NOMO-1 (cell line): ENCODE data around the gene PSMC3IP.
"Not testable (repeated sequence)": the region's sequence is repeated elsewhere in the genome, so short reads cannot be mapped to it uniquely, and the experiment has no call there.

Experiments used
- DNase-seq, 2 experiments: peaks; one replicate each; lab custom pipeline; 2025; ENCODE audit not compliant: unreplicated experiment in 2 of 2; lab: John Stamatoyannopoulos, UW

The PSMC3IP gene

DNA sequence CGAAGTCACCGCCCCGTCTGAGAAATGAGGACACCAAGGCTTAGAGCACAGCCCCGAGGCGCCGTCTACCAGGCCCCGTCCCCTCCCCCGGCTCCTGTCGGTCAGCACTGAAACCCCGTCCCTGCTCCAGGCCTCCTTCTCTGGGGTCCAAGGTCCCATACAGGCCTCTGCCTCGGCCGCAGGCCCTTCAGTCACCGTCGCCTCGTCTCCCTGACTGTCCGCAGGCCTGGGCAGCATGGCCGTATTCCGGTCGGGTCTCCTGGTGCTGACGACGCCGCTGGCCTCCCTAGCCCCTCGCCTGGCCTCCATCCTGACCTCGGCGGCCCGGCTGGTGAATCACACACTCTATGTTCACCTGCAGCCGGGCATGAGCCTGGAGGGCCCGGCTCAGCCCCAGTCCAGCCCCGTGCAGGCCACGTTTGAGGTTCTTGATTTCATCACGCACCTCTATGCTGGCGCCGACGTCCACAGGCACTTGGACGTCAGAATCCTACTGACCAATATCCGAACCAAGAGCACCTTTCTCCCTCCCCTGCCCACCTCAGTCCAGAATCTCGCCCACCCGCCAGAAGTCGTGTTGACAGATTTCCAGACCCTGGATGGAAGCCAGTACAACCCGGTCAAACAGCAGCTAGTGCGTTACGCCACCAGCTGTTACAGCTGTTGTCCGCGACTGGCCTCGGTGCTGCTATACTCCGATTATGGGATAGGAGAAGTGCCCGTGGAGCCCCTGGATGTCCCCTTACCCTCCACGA, 15.0 kb downstream of the PSMC3IP start:
- DNase-seq: peak in 1 of 2 experiments; percentile 34

DNA sequence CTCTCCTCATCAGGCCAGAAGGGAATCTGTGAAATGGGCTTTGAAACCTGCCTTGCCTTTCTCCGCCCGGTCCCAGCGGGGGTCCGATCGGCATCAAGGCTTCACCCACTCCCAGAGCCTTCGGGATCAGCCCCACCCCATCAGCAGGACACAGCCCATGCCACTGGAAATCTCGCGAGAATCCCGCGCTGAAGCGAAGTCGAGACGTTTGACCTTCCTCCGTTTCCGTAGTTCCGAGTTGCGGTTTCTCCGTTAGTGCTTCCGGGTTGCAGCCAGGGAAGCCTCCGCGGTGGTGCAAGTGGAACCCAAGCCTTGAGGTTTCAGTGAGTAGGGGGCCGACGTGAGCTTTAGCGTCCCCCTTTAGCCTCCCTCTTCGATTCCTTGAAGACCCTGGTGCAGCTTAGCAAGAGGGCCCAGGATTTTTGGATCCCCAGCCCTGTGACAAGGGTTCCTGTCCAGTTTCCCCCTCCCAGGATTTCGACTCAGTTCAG, 15.6 kb downstream of the PSMC3IP start, which contains the start of gene COASY:
TSS of gene COASY (plus strand) at position 252 of the 491 bp plus-strand sequence. CDS start 475 bp downstream, outside the sequence.
- DNase-seq: peak; percentile 91 to 92

DNA sequence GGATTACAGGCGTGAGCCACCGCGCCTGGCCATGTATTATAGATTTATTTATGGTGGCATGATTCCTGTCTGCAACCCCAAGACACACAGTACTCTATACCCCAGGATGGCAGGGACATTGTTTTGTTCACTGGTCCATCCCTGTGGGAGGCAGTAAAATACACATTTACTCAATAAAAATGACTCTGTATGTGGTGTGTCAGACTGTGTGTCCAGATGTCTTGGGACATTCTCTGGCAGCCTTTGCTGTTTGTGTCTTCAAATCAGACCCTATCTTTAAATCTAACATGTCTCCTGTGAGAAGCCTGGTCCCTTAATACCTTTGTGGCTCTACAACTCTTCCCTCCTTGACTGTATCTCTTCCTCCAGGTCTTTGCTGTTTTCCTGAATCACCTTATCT, 17.3 kb downstream of the PSMC3IP start:
- DNase-seq: no peak

DNA sequence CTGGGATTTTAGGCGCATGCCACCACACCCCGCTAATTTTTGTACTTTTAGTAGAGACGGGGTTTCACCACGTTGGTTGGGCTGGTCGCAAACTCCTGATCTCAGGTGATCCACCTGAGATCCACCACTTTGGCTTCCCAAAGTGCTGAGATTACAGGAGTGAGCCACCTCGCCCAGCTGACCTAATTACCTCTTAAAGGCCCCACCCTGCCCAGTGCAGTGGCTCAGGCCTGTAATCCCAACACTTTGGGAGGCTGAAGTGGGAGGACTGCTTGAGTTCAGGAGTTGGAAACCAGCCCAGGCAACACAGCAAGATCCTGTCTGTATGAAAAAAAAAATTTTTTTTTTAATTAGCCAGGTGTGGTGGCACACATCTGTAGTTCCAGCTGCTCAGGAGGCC, 18.5 kb downstream of the PSMC3IP start:
- no peak for DNase-seq

DNA sequence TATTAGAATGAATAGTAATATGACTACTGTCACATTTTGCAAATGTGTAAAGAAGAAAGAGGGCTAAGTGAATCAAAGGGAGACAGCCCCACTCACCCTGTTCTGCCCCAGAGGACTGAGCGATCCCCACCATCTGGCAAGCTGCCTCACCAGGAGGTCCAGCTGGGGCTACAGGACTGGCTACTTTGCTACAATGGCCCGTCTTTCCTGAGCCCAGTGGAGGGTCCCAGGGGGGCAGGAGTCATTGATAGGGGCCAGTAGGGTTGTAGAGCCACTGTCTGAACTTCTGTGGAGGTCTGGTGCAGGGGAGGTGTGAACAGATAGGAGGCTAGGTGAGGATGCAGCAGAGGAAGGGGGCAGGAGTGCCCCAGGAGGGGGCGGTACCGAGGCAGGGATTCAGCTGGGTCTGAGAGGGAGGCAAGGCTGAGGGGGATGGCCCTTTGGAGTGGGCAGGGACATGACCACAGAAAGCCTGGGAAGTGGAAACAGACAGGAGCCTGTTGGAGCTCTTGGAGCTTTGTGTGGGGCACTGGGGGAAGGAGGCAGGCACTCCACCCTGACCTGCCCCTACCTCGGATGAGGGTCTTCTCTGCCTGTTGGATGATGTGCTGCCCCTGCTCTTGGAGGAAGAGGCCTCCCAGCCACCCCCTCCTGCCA, 21.4 kb downstream of the PSMC3IP start:
- not testable (repeated sequence) for DNase-seq

DNA sequence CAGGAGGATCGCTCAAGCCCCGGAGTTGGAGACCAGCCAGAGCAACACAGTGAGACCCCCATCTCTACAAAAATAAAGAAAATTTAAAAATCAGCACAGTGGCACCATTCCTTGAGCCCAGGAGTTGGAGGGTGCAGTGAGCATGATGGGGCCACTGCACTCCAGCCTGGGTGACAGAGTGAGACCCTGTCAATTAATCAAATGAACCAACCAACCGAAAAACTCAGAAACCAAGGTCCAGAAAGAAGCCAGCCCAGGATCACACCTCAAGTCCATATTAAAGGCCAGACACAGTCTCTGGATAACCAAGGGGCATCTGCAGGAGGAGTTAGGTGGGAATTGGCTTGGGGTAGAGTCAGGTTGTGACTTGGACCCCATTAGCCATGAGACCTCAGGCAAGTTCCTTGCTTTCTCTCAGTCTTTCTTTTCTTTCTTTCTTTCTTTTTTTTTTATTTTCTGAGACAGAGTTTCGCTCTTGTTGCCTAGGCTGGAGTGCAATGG, 22.4 kb downstream of the PSMC3IP start:
- no peak for DNase-seq

DNA sequence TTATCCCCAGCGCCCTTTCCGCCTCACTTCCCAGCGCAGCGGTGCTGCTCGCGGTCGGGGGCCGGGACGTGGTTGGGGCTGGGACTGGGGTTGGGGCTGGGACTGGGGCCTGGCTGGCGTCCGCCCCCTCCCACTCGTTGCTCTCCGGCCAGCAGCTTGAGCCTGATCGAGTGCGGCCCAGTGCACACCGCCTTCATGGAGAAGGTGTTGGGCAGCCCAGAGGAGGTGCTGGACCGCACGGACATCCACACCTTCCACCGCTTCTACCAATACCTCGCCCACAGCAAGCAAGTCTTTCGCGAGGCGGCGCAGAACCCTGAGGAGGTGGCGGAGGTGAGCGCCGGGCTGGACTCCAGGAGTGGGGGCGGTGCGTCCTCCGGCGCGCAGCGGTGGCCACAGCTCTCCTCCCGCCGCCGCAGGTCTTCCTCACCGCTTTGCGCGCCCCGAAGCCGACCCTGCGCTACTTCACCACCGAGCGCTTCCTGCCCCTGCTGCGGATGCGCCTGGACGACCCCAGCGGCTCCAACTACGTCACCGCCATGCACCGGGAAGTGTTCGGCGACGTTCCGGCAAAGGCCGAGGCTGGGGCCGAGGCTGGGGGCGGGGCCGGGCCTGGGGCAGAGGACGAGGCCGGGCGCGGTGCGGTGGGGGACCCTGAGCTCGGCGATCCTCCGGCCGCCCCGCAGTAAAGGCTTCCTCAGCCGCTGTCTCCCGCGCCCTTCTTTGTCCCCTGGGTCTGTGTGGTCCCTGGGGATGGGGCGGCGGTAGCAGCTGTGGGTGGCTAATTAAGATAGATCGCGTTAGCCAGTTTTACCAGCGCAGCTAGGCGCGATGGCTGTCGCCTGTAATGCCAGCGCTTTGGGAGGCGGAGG, 23.0 kb downstream of the PSMC3IP start:
- DNase-seq: peak; percentile 73 to 94

DNA sequence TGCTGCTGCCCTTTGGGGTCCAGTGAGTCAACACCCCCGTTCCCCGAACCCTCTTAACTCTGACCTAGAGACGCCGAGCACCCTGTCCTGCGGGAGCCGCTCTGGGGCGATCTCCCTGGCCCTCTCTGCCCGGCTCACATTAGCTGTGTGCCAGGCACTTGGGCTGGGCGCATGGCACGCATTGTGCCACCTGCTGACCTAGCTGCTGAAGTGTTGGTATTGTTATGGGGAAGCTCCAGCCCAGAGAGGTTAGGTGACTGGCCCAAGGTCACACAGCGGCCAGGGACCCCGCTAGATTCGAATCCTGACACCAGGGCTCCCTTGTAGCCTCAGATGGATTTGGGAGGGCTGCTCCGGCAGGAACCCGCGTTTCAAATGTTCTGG, 23.7 kb downstream of the PSMC3IP start:
- no peak for DNase-seq

DNA sequence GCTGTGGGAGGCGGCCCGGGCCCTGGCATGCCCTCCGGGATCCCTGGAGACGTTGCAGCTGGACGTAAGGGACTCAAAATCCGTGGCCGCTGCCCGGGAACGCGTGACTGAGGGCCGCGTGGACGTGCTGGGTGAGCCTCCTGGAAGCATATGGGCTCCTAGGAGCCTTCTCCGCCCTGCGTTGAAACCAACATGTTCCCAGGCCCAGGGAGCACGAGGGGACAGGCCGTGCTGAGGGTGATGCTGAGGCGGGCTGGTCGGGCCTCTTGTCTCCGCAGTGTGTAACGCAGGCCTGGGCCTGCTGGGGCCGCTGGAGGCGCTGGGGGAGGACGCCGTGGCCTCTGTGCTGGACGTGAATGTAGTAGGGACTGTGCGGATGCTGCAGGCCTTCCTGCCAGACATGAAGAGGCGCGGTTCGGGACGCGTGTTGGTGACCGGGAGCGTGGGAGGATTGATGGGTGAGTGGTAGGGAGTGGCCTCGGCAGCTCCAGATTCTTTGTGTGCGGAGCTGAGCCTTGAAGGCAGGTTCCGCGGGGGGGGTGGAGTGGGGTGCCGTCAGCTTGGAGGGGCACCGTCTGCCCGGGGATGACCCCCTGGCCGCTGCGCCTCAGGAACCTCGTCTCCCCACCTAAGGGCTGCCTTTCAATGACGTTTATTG, 24.2 kb downstream of the PSMC3IP start:
- DNase-seq: no peak

DNA sequence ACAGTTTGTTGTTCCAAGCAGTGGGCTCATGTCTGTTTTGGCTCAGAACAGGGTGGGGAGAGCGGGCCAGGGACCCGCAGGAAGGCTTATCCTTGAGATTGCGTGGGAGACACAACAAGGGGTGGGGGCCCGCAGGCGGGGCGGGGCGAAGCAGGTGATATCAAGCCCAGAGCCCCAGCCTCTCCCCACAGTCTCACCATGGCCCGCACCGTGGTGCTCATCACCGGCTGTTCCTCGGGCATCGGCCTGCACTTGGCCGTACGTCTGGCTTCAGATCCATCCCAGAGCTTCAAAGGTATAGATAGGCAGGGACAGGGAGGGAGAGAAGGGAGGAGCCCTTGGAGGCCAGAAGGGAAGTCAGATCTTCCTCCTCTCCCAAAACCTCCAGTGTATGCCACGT, 24.8 kb downstream of the PSMC3IP start, which contains the start of gene HSD17B1:
TSS of gene HSD17B1 (plus strand) at position 188 of the 400 bp plus-strand sequence. CDS start at position 199, 11 bp downstream.
- not testable (repeated sequence) for DNase-seq

DNA sequence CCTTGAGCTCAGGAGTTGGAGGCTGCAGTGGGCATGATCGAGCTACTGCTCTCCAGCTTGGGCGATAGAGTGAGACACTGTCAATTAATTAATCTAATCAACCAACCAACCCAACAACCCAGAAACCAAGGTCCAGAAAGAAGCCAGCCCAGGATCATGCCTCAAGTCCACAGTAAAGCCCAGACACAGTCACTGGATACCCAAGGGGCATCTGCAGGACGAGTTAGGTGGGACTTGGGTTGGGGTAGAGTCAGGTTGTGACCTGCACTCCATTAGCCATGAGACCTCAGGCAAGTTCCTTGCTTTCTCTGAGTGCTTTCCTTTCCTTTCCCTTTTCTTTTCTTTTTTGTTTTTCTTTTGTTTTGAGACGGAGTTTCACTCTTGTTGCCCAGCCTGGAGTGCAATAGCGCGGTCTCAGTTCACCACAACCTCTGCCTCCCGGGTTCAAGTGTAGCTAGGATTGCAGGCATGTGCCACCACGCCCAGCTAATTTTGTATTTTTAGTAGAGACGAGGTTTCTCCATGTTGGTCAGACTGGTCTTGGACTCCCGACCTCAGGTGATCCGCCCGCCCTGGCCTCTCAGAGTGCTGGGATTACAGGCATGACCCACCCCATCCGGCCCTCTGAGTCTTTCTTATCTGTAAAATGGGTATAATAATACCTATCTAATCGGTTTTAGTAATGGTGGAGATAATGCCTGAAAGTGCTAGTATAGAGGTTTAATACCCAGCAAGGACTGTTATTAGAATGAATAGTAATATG, 28.4 kb downstream of the PSMC3IP start:
- DNase-seq: no peak

DNA sequence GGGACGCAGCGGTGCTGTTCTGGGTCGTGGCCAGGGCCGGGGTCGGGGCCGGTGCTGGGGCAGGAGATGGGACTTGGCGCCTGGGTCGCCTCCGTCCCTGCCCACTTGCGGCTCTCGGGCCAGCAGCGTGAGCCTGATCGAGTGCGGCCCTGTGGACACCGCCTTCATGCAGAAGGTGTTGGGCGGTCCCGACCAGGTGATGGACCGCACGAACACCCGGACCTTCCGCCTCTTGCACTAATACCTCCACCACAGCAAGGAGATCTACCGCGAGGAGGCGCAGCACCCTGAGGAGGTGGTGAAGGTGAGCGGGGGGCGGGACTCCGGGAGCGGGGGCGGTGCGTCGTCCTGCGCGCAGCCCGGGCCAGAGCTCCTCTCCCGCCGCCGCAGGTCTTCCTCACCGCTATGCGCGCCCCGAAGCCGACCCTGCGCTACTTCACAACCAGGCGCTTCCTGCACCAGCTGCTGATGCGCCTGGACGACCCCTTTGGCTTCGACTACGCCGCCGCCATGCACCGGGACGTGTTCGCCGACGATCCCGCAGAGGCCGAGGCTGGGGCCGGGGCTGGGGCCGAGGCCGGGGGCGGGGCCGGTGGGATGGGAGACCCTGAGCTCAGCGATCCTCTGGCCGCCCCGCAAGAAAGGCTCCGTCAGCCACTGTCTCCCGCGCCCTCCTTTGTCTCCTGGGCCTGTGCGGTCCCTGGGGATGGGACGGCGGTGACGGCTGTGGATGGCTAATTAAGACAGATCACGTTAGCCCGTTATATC, 29.3 kb downstream of the PSMC3IP start:
- DNase-seq: no peak

DNA sequence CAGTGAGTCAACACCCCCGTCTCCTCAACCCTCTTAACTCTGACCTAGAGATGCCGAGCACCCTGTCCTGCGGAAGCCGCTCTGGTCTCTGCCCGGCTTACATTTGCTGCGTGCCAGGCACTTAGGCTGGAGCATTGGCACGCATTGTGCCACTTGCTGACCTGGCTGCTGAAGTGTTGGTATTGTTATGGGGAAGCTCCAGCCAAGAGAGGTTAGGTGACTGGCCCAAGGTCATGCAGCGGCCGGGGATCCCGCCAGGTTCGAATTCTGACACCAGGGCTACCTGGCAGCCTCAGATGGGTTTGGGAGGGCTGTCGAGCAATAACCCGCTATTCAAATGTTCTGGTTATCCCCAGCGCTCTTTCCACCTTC, 29.8 kb downstream of the PSMC3IP start:
- no peak for DNase-seq

DNA sequence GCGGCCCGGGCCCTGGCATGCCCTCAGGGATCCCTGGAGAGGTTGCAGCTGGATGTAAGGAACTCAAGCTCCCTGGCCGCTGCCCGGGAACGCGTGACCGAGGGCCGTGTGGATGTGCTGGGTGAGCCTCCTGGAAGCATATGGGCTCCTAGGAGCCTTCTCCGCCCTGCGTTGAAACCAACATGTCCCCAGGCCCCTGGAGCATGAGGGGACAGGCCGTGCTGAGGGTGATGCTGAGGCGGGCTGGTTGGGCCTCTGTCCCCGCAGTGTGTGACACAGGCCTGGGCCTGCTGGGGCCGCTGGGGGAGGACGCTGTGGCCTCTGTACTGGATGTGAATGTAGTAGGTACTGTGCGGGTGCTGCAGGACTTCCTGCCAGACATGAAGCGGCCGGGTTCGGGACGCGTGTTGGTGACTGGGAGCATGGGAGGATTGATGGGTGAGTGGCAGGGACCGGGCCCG, 30.5 kb downstream of the PSMC3IP start:
- no peak for DNase-seq

DNA sequence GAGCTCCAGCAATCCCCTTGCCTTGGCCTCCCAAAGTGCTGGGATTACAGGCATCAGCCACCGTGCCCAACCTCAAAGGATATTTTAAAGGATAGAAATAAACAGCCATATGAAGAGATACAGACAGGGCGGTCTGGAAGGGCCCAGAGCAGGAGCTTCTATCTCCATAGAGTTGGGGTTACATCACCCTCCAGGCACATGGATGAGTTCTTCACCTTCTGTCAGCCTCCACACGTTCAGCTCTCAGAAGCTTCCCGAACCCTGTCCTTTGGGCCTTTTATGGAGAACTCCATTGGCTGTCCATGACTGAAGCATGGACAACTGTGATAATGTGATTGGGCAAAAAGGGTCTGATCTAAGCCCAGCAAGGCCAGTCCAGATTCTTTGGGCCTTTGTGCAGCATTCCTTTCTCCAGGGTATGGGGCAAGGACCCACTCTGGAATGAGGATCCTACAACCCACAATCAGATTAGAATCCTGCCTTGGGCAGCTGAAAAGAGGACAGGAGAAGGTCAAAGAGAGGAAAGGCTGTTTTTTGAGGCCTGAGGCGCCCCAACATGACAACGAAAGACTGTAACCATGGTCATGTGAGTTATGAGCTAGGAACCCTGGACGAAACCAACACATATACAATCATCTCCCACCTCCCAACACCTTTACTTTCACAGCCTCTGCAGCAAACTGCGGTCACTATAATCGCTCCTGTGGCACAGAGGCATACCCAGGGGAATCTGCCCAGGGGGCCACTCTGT, 31.6 kb downstream of the PSMC3IP start:
- DNase-seq: not testable (repeated sequence)

DNA sequence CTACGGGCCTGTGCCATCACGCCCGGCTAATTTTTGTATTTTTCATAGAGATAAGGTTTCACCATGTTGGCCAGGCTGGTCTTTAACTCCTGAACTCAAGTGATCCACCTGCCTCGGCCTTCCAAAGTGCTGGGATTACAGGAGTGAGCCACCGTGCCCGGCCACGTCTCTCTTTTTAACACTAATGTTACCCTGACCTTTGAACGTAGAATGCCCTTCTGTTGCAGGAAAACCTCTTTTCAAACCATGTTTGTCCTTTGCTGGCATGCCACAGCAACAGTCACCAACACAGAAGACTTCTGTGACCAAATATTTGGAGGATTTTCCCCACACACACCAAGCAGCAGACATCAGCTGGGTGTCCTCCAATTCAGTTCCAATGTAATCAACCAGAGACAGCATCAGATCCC, 32.6 kb downstream of the PSMC3IP start:
- DNase-seq: no peak

DNA sequence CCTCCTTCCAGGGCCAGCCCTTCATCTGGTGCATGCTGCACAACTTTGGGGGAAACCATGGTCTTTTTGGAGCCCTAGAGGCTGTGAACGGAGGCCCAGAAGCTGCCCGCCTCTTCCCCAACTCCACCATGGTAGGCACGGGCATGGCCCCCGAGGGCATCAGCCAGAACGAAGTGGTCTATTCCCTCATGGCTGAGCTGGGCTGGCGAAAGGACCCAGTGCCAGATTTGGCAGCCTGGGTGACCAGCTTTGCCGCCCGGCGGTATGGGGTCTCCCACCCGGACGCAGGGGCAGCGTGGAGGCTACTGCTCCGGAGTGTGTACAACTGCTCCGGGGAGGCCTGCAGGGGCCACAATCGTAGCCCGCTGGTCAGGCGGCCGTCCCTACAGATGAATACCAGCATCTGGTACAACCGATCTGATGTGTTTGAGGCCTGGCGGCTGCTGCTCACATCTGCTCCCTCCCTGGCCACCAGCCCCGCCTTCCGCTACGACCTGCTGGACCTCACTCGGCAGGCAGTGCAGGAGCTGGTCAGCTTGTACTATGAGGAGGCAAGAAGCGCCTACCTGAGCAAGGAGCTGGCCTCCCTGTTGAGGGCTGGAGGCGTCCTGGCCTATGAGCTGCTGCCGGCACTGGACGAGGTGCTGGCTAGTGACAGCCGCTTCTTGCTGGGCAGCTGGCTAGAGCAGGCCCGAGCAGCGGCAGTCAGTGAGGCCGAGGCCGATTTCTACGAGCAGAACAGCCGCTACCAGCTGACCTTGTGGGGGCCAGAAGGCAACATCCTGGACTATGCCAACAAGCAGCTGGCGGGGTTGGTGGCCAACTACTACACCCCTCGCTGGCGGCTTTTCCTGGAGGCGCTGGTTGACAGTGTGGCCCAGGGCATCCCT, 34.1 kb downstream of the PSMC3IP start:
- no peak for DNase-seq
